Jurkat, Clone E6-1 (cell line): Measurements from ENCODE around the gene NELFB.

ENCODE experiments used
- DNase-seq: peaks from one replicate; pipeline ENCODE4 v3.0.0-alpha.2; 2011; ENCODE audit warnings: low read depth, low spot score
- H3K4me3 ChIP-seq: 2 replicates; pipeline ENCODE4 v1.5.1; 2011; ENCODE audit warnings: mild to moderate bottlenecking, low read length, control low read depth, moderate library complexity

Gene NELFB

GRCh38 chr9:137222190-137223077, 32.7 kb upstream of the NELFB start, which contains the start of gene RNF208:
Gene RNF208, minus strand, starts transcription at chr9:137222240. Its CDS starts 1,028 bp downstream, at chr9:137221212.
- DNase-seq, result no peak

DNA sequence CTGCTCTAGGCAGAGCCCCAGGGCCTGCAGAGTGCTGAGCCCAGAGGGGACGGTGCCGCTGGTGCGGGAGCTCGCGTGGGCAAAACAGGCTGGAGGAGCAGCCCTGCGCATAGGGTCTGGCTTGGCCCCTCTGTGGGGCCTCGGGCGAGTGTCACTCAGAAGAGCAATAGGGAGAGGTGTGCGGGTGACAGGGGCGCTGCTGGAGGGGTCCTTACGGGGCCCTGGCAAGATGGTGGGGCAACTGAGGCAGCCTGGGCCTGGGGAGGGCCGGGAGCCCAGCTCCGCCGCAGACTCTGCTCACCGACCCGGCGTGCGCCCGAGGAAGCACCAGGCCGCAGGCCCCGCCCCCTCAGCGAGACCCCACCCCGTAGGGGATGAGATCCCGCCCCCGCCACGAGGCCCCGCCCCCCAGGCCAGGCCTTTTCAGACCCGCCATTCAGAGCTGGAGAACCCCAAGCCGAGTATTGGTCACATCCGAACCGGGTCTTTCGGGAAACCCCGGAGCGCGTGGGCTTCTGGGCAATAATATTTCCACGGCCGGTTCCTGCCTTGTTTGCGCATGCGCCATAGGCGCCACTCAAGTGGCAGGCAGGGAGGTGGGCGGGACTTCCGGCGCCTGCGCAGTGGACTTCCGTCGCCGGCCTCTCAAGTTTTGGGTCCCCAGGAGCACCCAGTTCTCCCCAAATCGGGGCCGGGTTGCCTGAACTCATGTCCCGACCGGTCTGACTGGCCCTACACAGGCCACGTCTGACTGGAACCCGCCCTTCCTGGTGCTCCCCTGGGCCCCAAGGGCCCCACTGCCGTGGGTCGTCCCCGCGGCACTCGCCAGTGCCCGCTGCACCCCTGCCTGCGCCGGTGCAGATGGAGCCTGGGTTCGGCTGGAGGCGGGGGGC, 31.8 kb upstream of the NELFB start:
- peak; percentile 97 for DNase-seq
- peak overlapping the region; percentile 81 for H3K4me3 ChIP-seq

More at GRCh38 chr9:137222190-137223077, 32.7 kb upstream of the NELFB start, which contains the start of gene RNF208:
- H3K4me3 ChIP-seq, result peak within 1 kb of the TSS; percentile 81

DNA sequence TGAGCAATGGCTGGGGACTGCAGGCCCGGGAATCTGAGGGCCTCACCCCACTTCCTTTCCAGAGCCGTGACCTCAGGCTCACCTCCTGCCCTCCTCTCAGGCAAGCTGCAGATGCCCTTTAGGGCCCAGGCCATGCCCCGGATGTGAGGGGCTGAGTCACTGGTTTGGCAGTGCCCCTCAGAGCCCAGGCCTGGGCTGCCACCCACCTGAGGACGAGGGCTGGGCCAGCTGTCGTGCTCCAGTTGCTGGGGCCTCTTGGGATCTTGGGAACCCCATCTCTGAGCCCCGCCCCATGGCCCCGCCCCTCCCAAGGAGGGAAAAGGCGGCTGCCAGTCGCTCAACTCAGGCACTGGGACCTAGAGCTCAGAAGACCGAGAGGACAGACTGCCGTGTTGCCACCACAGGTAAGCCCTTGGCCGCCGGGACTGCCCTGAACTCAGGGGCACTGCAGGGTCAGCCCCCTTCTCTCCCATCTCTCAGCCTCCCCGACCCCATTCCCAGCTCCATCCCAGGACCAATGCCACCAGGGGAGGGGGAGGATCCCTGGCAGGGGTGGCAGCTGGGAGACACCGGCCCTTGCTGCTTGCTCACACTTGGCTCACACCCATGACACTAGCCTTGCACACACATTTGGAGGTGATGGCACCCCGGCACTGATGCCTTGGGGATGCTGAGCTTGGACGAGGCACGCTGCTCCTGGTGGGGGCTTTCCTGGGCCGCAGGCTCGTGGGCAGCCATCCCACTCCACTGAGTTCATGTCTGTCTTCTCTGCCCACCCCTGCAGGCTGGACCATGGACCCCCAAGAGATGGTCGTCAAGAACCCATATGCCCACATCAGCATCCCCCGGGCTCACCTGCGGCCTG, 30.1 kb upstream of the NELFB start, which contains the start of gene CYSRT1:
TSS of gene CYSRT1 (plus strand) at position 345 of the 865 bp plus-strand sequence. CDS start at position 793, 448 bp downstream.
- no peak for DNase-seq
- peak within 1 kb of the TSS; percentile 81 for H3K4me3 ChIP-seq

- H3K4me3 ChIP-seq, result no peak overlapping the region
- DNase-seq, result no peak
Measured at GRCh38 chr9:137225699-137226331, 29.3 kb upstream of the NELFB start.

DNA sequence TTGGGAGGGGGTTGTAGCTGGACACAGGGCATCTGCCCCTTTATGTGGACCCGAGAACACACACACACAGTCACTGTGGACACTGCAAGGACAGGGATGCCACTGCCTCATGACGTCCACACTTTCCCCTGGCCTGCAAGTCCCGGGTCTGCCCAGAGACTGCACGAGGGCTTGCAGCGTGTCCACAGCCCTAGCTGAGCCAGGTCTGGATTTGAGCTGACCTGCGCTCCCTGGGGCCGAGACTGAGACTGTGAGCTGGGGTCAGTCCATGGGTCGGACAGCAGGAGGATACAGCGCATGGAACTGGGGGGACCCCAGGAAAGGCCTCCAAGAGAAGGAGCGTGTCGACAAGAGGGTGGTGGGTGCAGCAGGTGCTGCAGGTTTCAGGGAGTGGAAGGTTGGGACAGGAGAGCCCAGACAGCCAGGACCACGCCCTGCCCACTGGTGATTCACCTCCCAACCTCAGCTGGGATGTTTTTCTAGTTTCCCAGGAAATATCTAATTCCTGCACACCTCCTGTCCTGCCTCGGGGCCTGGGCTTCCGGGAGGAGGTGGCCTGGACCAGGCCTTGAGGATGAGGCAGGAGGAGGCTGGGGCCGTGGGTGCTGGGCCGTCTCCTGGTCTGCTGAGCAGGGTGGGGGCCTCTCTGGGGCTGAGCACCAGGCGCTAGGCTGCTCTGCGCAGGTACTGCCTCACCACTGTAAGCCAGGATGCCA, 28.6 kb upstream of the NELFB start:
- no peak overlapping the region for H3K4me3 ChIP-seq
- DNase-seq, result no peak

GRCh38 chr9:137227054-137227852, 27.9 kb upstream of the NELFB start, which contains the start of gene RNF224:
Gene RNF224, plus strand, starts transcription at chr9:137227502. Its CDS starts 834 bp downstream, at chr9:137228336.
- DNase-seq, result peak; percentile 62
- no peak within 1 kb of the TSS for H3K4me3 ChIP-seq

- H3K4me3 ChIP-seq, result no peak overlapping the region
- no peak for DNase-seq
Measured at GRCh38 chr9:137227853-137228505, 27.1 kb upstream of the NELFB start.

DNA sequence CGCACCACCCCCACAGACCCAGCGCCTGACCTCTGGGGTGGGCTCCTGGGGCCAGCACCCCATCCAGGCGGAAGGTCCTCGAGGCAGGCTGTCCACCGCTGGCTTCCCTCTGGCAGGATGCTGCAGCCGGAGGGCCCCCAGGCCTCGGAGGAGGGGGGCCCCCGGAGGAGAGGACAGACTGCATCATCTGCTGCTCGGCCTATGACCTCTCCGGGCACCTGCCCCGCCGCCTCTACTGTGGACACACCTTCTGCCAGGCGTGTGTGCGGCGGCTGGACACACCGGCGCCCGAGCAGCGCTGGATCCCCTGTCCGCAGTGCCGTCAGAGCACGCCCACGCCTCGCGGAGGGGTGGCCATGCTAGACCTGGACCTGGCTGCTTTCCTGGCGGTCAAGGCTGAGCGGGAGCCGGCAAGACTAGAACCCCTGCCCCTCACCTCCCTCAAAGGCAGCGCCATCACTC, 26.6 kb upstream of the NELFB start:
- H3K4me3 ChIP-seq, result no peak overlapping the region
- DNase-seq, result no peak

GRCh38 chr9:137228968-137229896, 25.9 kb upstream of the NELFB start:
- no peak for DNase-seq
- no peak overlapping the region for H3K4me3 ChIP-seq

GRCh38 chr9:137229903-137230704, 25.0 kb upstream of the NELFB start:
- no peak for DNase-seq
- H3K4me3 ChIP-seq, result no peak overlapping the region

DNA sequence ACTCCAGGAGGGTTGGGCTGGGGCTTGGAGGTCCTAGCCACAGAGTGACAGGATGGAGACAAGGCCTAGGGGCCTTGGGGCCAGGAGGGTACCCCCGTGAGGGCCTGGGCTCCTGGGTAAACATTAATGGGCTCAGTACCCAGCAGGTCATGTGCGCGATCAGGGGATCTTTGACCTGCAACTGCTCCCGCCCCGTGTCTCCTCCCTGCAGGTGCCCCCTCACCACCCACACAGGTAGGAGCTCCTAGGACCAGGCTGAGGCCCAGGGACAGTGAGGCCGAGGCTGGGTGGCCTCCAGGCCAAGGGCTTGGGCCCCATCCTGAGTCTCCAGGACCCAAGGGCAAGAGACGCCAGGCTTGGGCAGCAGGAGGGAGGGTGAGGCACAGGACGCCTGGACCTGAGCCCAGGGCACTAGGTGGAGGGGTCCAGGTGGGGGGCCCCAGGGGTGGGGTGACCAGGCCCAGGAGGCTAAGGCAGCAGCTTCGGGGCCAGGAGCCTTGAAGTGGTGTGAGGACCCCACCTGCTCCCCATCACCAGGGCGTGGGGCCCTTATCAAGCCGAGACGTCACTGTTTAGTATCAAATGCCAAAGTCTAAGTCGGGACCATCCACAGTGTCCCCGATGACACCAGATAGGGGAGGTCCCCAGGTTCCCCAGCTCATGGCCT, 24.3 kb upstream of the NELFB start, which contains the start of gene SLC34A3:
TSS of gene SLC34A3 (plus strand) at position 197 of the 667 bp plus-strand sequence. CDS start 802 bp downstream, outside the sequence.
- DNase-seq, result no peak
- no peak within 1 kb of the TSS for H3K4me3 ChIP-seq

DNA sequence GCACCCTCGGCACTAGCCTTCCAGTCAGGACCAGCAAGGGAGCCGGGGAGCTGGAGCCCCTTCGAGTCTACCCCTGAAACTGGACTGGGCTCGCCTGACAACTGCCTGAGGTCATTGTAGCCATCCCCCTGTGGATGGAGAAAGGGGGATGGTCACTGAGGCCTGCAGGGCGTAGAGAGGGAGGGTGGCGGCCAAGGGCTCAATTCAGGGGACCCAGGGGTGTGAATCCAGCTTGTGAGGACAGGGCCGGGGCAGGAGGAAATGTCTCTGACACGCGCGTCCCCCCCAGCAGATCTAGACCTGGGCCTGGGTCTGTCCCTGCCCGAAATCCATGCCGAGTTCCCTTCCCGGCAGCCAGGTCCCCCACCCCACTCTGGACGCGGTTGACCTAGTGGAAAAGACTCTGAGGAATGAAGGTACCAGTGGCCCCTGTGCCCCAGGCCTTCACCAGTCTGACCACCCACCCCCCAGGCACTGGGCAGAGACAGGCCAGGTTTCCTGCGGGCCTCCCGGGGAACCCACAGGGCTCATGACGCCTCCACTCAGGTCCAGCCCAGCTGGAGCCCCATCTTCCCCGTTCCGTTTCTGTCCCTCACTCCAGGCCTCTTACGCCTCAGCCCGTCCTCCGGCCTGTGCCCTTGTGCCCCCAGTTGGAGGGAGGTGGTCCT, 23.6 kb upstream of the NELFB start:
- no peak for DNase-seq
- no peak overlapping the region for H3K4me3 ChIP-seq

GRCh38 chr9:137232101-137232500, 23.0 kb upstream of the NELFB start:
- no peak for DNase-seq
- H3K4me3 ChIP-seq, result no peak overlapping the region
